Fibroblast of peridontal ligament (primary cell): ENCODE data around the gene SGPL1.

ENCODE experiments used
- DNase-seq: peaks from one replicate; pipeline ENCODE4 v3.0.0-alpha.2; 2010; ENCODE audit errors: extremely low read depth

Gene SGPL1

GRCh38 chr10:70885481-70885880, 69.7 kb downstream of the SGPL1 start:
- no peak for DNase-seq

DNA sequence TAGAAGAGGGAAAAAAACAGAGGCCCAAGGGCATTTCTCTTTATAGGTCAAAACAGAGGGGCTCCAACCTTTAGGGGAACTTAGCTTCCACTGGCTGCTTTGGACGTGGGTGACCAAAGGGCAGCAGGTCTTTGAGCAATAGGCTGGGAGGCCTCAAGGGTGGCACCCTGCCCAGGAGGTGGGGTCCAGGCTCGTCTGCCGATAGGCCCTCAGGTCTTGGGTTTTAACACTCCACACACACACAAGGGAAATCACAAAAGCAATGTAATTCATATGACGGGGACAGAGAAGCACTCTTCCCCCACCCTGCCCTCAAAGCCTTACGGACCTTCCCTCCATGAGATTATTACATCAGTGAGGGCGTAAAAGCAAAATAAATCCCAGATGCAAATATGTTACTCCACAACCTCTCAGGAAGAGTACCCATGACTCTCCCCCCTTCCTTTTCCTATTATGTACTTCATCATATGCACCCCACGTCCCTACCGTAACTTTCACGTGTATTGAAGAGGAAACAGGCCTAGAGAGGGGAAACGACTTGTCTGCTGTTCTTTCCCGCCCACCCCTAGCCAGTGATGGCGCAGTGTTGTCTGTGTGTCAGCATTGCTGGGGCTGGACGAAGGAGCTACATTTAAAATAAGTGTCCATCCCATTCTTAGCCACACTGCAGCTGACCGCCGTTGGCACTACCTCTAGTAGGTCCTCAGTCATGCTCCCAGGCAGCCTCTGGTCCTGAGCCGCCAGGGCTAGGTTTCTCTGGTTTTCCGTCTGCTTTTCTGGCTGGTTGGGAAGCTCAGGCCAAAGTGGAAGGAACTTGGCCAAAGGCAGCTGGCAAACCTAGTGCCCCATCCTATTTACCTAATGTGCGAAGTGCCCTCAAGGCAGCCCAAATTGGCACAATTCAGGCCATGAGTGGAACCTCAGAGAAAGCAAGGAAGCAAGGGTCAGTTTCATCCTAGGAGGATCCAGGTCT, 70.5 kb downstream of the SGPL1 start:
- no peak for DNase-seq

DNA sequence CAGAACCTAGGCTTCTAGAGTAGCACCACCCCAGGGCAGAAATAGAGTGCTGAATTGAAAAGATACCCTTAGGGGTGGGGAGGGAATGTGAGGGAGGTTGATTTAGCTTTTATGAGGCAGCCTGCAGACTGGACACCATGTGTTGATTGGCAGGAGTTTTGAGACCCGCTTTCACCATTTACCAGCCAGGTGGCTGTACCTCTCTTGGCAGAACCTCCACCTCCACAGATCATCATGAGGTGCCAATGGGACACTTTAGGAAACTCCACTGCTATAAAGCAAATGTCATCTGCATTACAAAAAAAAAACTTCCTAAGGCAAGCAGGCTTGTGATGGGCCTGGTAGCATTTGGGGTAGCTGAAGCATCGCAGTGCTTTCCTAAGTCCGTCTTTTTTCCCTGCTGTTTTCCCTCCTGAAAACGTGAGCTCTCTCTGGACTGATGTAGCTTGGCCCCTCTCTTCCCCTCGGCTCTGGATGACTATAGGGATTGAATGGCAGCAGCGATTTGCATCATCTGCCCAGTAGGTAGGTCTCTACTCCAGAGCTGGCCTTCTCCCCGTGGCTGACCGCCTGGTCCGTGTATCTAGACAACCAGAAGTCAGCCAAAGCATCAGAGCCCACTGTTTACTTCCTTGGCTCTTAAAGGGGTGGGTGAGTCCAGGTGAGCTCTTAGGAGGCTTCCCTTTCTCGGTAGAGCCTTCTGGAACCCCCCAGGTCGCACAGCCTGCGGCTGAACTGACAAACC, 71.3 kb downstream of the SGPL1 start:
- no peak for DNase-seq

GRCh38 chr10:70887804-70888800, 72.4 kb downstream of the SGPL1 start, which contains the start of gene PCBD1:
TSS of gene PCBD1 (minus strand) at chr10:70888565. CDS start at chr10:70888533, 32 bp downstream.
- peak; percentile 62 for DNase-seq

DNA sequence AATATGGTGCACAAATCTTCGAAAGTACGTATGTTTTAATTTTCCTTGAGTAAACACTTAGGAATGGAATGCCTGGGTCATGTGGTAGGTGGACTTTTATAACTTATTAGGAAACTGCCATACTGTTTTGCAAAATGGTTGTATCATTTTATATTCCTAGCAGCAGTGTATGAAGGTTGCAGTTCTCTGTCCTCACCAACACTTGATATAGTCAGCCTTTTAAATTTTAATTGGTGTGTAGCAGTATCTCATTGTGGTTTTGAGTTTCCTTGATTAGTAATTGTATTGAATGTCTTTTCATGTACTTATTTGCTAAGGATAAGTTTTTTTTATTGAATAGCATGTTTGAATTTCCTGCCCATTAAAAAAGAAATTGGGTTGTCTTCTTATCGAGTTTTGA, 73.5 kb downstream of the SGPL1 start:
- no peak for DNase-seq

DNA sequence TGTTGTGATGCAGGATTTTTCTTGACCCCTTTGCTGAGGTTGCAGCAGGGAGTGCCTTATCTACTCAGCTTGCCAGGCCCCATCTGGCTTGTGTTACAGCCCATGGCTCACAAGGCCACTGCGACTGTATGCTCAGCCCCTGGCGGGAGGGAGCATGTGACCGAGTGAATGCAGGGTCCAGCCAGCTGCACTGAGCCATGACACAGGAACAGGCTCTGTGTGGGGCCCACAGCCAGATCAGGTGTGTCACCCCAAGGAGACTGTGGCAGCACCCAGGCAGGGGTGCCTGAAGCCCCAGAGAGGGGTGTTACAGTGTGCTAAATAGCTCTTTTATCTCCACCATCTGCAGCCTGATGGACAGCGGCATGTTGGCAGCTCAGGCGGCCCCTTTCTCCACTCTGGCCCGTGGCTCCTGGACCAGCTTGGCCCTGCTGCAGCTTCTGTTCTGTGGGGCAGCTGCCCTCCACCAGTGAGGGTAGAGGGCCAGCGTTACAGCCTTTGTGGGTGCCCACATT, 75.2 kb downstream of the SGPL1 start:
- no peak for DNase-seq

DNA sequence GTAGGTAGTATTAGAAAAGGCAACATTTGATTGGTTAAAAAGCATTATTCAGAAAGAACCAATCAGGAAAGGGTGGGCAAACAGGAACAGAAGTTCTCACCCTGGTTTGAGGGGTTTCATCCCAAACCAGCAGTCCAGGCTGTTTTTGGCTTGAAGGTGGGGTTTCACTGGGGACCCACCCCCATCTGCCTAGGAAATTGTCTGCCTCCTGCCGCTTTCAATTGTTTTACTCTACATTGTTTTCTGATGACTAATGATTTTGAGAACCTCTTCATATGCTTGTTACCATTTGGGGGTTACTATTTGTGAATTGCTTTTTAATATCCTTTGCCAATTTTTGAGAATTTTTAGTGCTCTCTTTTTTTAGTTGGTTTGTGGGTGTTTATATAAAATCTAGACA, 75.9 kb downstream of the SGPL1 start:
- no peak for DNase-seq

DNA sequence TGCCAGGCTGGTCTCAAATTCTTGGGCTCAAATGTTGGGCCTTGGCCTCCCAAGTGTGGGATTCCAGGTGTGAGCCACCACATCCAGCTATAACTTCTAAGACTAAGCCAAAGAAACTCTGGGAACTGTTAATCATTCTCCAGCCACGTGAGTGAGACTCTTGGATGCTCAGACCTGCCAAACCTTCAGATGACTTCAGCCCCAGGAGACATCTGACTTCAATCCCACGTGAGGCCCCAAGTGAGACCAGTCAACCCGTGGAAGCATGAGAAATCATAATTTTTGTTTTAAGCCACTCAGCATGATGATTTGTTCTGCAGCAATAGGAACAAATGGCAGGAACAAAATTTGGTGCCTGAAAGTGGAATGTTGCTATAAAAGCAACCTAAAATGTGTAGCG, 76.9 kb downstream of the SGPL1 start:
- DNase-seq = no peak

- no peak for DNase-seq
Observed at GRCh38 chr10:70893227-70894006, 77.7 kb downstream of the SGPL1 start.

GRCh38 chr10:70894416-70894815, 78.7 kb downstream of the SGPL1 start:
- DNase-seq = no peak

DNA sequence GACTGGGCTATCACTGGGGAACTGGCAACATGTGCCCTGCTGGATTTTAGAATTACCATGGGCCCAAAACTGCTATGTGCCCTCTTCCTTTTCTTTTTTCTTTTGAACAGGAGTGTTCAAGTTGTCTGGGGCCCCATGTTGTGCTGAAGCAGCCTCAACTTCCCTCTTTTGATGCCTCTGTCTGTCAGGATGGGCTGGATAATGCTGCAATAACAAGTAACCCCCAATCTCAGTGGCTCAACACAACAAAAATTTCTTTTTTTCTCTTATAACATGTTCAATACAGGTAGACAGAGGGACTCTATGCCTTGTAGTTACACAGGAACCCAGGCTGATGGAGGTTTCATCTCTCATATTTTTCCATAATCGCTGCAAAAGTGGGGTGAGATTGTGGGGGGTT, 80.8 kb downstream of the SGPL1 start:
- no peak for DNase-seq

DNA sequence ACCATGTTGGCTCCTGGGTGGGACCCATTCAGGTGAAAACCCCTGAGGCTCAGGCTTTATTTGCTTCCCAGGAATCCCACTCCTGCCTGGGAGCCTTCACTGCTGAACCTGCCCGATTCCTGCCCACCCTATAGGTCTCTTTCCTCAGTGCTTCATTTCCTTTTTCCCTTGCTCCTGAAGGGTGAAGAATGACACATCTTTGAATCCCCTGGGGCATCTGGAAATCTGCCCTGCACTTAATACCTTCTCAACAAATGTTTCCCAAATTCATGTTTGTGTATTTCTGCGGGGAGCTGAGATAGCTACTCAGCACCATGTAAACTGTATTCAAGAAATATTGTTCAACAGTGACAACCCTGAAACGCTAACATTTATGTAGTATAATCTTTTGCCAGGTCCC, 82.9 kb downstream of the SGPL1 start:
- DNase-seq = no peak

DNA sequence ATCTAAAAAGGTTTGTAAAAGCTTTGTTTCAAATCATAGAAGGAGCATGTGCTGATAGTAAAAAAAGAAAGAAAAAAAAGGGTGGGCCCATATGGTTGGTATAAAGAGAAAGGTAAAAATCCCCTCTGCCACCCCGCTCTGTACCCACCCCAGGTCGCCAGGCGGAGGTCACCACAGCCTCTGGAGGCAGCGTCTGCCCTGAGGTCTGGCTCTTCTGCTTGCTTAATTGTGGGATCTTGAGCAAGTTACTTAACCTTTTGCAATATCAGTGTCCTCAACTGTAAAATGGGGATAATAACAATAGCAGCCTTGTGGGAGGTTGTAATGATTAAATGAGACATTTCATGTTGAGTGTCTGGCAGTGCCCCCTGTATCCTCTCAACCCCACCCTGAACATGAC, 83.3 kb downstream of the SGPL1 start:
- DNase-seq = no peak

DNA sequence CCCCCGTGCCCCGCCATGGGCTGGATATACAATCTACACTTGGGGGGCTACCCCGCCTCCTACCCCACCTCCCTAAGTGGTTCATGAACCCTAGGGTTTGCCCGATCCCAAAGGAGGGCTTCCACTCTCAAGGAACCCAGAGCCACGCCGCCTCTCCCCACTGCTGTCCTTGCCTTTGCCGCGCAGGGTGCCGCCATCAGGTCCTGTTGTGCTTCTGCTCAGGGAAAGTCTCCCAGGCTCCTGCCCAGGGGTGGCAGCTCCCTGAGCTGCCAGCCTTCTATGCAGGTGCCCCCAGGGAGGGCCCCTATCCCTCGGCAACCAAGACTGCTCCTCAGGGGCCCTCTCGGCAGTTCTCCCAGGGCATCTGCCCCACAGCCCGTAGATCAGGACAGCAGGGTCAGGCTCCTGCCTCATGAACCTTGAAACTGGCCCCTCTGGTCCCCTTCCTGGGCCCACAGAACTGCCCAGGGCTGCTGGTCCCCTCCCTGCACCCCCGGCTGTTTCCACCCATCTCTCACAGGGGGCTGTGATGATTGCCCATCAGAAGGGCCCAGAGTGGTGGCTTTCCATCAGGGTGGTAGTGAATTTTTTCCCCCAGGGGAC, 85.6 kb downstream of the SGPL1 start:
- no peak for DNase-seq

DNA sequence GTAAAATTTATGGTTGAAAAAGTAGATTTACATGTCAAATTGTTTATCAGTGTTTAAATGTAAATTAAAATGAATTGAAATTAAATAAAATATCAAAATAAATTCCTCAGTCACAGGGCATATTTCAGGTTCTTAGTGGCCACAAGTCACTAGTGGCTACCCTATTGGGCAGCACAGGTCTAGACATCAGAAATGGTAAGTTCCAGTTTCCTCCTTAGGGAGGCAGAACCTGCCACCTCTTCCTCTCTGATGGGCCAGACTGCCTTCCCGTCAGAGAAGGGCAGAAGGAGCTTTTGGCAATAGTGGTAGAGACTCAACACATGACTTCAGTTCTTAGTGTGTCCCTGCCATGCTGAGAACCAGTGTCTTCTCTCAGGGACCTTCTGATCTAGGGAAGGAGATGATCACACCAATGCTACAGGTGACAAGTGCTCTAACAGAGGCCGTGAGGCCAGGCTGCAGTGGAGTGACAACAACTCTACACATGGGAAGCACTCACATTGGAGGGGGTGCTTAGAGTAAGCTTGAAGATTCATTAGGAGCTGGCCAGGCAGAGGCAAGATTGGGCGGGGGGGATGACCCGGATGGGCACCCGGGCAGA, 87.0 kb downstream of the SGPL1 start:
- no peak for DNase-seq

DNA sequence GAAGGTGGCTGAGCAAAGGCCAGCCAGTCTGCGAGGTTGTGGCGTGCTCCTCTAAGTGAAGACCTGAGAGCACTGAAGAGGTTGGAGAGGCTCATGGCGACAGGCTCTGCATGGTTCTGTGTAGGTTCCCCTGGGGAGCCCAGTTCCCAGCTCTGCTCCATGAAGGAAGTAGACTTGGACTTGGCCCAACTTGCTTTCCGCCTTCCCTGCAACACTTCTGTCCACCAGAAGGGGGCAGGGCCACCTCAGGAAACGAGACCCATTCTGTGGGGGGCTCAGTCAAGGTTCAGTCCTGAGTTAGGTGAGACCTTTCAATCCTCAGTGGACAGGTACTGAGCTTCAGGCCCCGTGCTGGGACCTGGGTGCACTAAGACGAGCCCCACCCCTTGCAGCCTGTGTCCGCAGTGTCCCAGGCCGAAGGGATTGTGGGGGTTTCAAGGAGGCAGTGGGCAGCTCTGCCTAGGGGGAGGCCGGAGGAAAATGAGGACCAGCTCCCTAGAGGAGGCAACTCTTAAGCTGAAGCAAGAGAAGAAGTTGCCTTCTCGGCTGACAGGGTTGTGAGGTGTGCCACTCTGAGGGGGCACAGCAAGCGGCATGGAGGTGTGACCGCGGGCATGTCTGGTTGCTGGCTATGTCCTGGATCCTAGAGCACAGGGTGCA, 87.6 kb downstream of the SGPL1 start:
- DNase-seq = peak; percentile 31

- DNase-seq = no peak
Observed at GRCh38 chr10:70905071-70906021, 89.6 kb downstream of the SGPL1 start.
